H9 (cell line): ENCODE results near the gene SLC9A9. TPM values are rescaled to one million over a fixed set of nuclear protein-coding genes. Genes with fewer than 3 reads are reported as not detected.

ENCODE experiments used
- DNase-seq: peaks from one replicate; pipeline ENCODE4 v3.0.0-alpha.2; 2017
- H2AFZ ChIP-seq: one replicate; pipeline ENCODE4 v1.6.1; 2013; ENCODE audit warnings: mild to moderate bottlenecking, low read length, control low read depth, moderate library complexity
- H2AK5ac ChIP-seq: 2 replicates; pipeline ENCODE4 v1.6.1; 2013; ENCODE audit warnings: low read length, control low read depth, mixed read lengths; ENCODE audit not compliant: insufficient read length
- H2BK120ac ChIP-seq: one replicate; pipeline ENCODE4 v1.6.1; 2013; ENCODE audit warnings: low read depth, mild to moderate bottlenecking, low read length, control low read depth, inconsistent platforms; ENCODE audit not compliant: poor library complexity, severe bottlenecking
- H2BK12ac ChIP-seq: 2 replicates; pipeline ENCODE4 v1.6.1; 2013; ENCODE audit warnings: low read length, control low read depth, mixed read lengths, low read depth; ENCODE audit not compliant: insufficient read length
- H2BK15ac ChIP-seq: 2 replicates; pipeline ENCODE4 v1.6.1; 2013; ENCODE audit warnings: low read depth, low read length, control low read depth
- H2BK20ac ChIP-seq: one replicate; pipeline ENCODE4 v1.6.1; 2013; ENCODE audit warnings: low read depth, mild to moderate bottlenecking, low read length, control low read depth, inconsistent platforms; ENCODE audit not compliant: poor library complexity, severe bottlenecking
- H2BK5ac ChIP-seq: 2 replicates; pipeline ENCODE4 v1.6.1; 2013; ENCODE audit warnings: low read length, control low read depth, mixed read lengths; ENCODE audit not compliant: insufficient read length
- H3K14ac ChIP-seq: 2 replicates; pipeline ENCODE4 v1.6.1; 2013; ENCODE audit warnings: low read length, control low read depth; ENCODE audit not compliant: insufficient read depth
- H3K18ac ChIP-seq: 2 replicates; pipeline ENCODE4 v1.6.1; 2013; ENCODE audit warnings: low read depth, mild to moderate bottlenecking, mixed read lengths, low read length, control low read depth; ENCODE audit not compliant: insufficient read length
- H3K23ac ChIP-seq: 2 replicates; pipeline ENCODE4 v1.6.1; 2013; ENCODE audit warnings: low read length, control low read depth, mixed read lengths, low read depth; ENCODE audit not compliant: insufficient read length
- H3K23me2 ChIP-seq: 2 replicates; pipeline ENCODE4 v1.6.1; 2013; ENCODE audit warnings: low read depth, mild to moderate bottlenecking, mixed read lengths, low read length, control low read depth; ENCODE audit not compliant: insufficient read length, poor library complexity, severe bottlenecking
- H3K27ac ChIP-seq: 2 replicates; pipeline ENCODE4 v1.5.1; 2013; ENCODE audit warnings: low read length, control low read depth, mixed read lengths, low read depth; ENCODE audit not compliant: insufficient read length
- H3K27me3 ChIP-seq: 2 replicates; pipeline ENCODE4 v1.6.1; 2013; ENCODE audit warnings: low read length, control low read depth, inconsistent platforms; ENCODE audit not compliant: insufficient read depth
- H3K4ac ChIP-seq: 2 replicates; pipeline ENCODE4 v1.6.1; 2013; ENCODE audit warnings: low read depth, mild to moderate bottlenecking, control low read depth, inconsistent platforms, low read length, moderate library complexity
- H3K4me1 ChIP-seq: 2 replicates; pipeline ENCODE4 v1.6.1; 2013; ENCODE audit warnings: low read length, control low read depth, inconsistent platforms; ENCODE audit not compliant: insufficient read depth
- H3K4me2 ChIP-seq: 2 replicates; pipeline ENCODE4 v1.6.1; 2013; ENCODE audit warnings: low read length, control low read depth, mixed read lengths; ENCODE audit not compliant: insufficient read length, insufficient read depth
- H3K56ac ChIP-seq: 2 replicates; pipeline ENCODE4 v1.6.1; 2013; ENCODE audit warnings: low read depth, mild to moderate bottlenecking, mixed read lengths, low read length, control low read depth; ENCODE audit not compliant: insufficient read length
- H3K79me1 ChIP-seq: 2 replicates; pipeline ENCODE4 v1.6.1; 2013; ENCODE audit warnings: low read depth, mild to moderate bottlenecking, moderate library complexity, low read length, control low read depth, inconsistent platforms; ENCODE audit not compliant: insufficient read depth, poor library complexity, severe bottlenecking
- H3K79me2 ChIP-seq: 2 replicates; pipeline ENCODE4 v1.6.1; 2013; ENCODE audit warnings: low read length, control low read depth, inconsistent platforms; ENCODE audit not compliant: insufficient read depth
- H3K9ac ChIP-seq: 2 replicates; pipeline ENCODE4 v1.6.1; 2013; ENCODE audit warnings: low read length, control low read depth, mixed read lengths; ENCODE audit not compliant: insufficient read length; ENCODE audit errors: extremely low read depth
- H3K9me3 ChIP-seq: one replicate; pipeline ENCODE4 v1.6.1; 2013; ENCODE audit warnings: low read depth, low read length, inconsistent platforms; ENCODE audit not compliant: control insufficient read depth
- H3T11ph ChIP-seq: one replicate; pipeline ENCODE4 v1.6.1; 2013; ENCODE audit warnings: mild to moderate bottlenecking, low read length, control low read depth, inconsistent platforms
- H4K20me1 ChIP-seq: one replicate; pipeline ENCODE4 v1.6.1; 2013; ENCODE audit not compliant: control insufficient read depth, insufficient read length, insufficient read depth
- H4K5ac ChIP-seq: 2 replicates; pipeline ENCODE4 v1.6.1; 2013; ENCODE audit warnings: low read depth, mild to moderate bottlenecking, mixed read lengths, low read length, control low read depth; ENCODE audit not compliant: insufficient read length
- H4K8ac ChIP-seq: replicated peaks from 2 replicates; pipeline ENCODE4 v1.6.1; 2013; ENCODE audit warnings: low read length, control low read depth, mixed read lengths, low read depth; ENCODE audit not compliant: insufficient read length
- H4K91ac ChIP-seq: 2 replicates; pipeline ENCODE4 v1.6.1; 2013; ENCODE audit warnings: low read depth, mild to moderate bottlenecking, moderate library complexity, mixed read lengths, low read length, control low read depth; ENCODE audit not compliant: insufficient read length
- H3K27ac Mint-ChIP-seq, 3 experiments: 2 replicates in 2 of 3; 3 replicates in 1 of 3; pipeline ENCODE4 v1.8.0; 2020 to 2021; ENCODE audit warnings: mixed read lengths in 3 of 3, mild to moderate bottlenecking in 1 of 3, moderate library complexity in 1 of 3
- H3K27me3 Mint-ChIP-seq: 2 replicates; pipeline ENCODE4 v1.8.0; 2021; ENCODE audit warnings: low read depth, mild to moderate bottlenecking, moderate library complexity, mixed read lengths
- H3K36me3 Mint-ChIP-seq, 3 experiments: 2 replicates in 2 of 3; 3 replicates in 1 of 3; pipeline ENCODE4 v1.8.0; 2020 to 2021; ENCODE audit warnings: low read depth in 3 of 3, mixed read lengths in 3 of 3; ENCODE audit not compliant: insufficient read depth in 1 of 3
- H3K4me1 Mint-ChIP-seq, 2 experiments: 2 replicates each; pipeline ENCODE4 v1.8.0; 2020; ENCODE audit warnings: mixed read lengths in 2 of 2
- H3K4me3 Mint-ChIP-seq, 2 experiments: 2 replicates in 1 of 2; 3 replicates in 1 of 2; pipeline ENCODE4 v1.8.0; 2020 to 2021; ENCODE audit warnings: mild to moderate bottlenecking in 2 of 2, mixed read lengths in 2 of 2, moderate library complexity in 1 of 2
- H3K9me3 Mint-ChIP-seq, 2 experiments: 2 replicates in 1 of 2; 3 replicates in 1 of 2; pipeline ENCODE4 v1.8.0; 2020; ENCODE audit warnings: mild to moderate bottlenecking in 2 of 2, mixed read lengths in 2 of 2, moderate library complexity in 1 of 2
- WGBS: extraction: QIAGEN DNeasy Blood & Tissue Kit; methylation state at CpG from one replicate; pipeline ENCODE4 v1.1.7; 2013; ENCODE audit warnings: missing lambda C conversion rate, low lambda C conversion rate, mixed read lengths; ENCODE audit not compliant: insufficient read length; ENCODE audit errors: extremely low coverage; 5-methylcytosine and 5-hydroxymethylcytosine counted together
- total RNA-seq: library from RNA; stranded (reverse); gene quantifications from 2 replicates; pipeline ENCODE4 v1.2.1, GENCODE V29; 2021
- TF ChIP-seq, protein P1 (sequence below): fragments of 200-600 bp; sonication (generic); conservative IDR thresholded peaks from 3 replicates; pipeline ENCODE4 v1.8.0; 2021; ENCODE audit warnings: antibody characterized with exemption, mild to moderate bottlenecking

SLC9A9 gene
- total RNA-seq, 1 experiment from 2014 or later: 0.35 TPM

DNA sequence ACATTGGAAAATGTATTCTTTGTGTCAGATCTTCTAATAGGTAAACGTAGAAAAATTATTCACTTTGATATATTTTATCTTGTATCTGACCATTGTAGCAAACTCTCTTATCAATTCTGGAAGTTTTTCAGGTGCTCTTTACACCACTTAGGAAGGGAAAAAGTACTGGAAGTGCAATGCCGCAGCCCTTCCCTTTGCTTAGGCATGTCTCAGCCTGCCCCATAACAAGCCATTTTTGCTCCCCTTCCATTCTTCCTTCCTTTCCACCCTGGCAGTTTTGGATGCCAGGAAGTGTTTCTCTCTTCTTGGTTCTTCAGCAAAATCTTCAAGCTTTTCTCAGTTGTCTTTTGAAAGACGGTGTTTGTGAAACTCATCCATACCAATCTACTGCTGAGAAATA is 34.9 kb upstream of the SLC9A9 start:
- H3K14ac ChIP-seq: no peak overlapping the region
- Mint-ChIP-seq H3K27me3 (no peaks in the 10 kb centered on the region), H3K9me3 (peaks cover 1 to 4% of the 10 kb centered on the region in 2 experiments; a peak in 3 of 5 replicates), H3K4me1 (peaks cover 10 to 14% of the 10 kb centered on the region in 2 experiments), H3K36me3 (peaks cover 0 to 2% (median 0%) of the 10 kb centered on the region in 3 experiments; a peak in 1 of 7 replicates), H3K27ac (no peak overlapping the region), H3K4me3 (no peak overlapping the region)
- no peak overlapping the region for H4K8ac ChIP-seq
- no CpG with 5 or more reads among the region's 3 CpGs for WGBS
- H3K79me2 ChIP-seq: no peaks in the 10 kb centered on the region
- H4K20me1 ChIP-seq: no peaks in the 10 kb centered on the region
- no peak overlapping the region for H2BK5ac ChIP-seq
- no peak overlapping the region for H3K4me2 ChIP-seq
- H2AK5ac ChIP-seq: no peak overlapping the region
- no peaks in the 10 kb centered on the region for H3K9me3 ChIP-seq
- no peak overlapping the region for H3T11ph ChIP-seq
- H4K91ac ChIP-seq: no peak overlapping the region
- H2BK20ac ChIP-seq: no peak overlapping the region
- no peak overlapping the region for H3K23ac ChIP-seq
- no peaks in the 10 kb centered on the region; the same call in 1 of the 2 replicates for H3K4me1 ChIP-seq
- H2AFZ ChIP-seq: peak overlapping the region; percentile 65
- H3K27me3 ChIP-seq: no peaks in the 10 kb centered on the region
- TF ChIP-seq, protein P1, sequence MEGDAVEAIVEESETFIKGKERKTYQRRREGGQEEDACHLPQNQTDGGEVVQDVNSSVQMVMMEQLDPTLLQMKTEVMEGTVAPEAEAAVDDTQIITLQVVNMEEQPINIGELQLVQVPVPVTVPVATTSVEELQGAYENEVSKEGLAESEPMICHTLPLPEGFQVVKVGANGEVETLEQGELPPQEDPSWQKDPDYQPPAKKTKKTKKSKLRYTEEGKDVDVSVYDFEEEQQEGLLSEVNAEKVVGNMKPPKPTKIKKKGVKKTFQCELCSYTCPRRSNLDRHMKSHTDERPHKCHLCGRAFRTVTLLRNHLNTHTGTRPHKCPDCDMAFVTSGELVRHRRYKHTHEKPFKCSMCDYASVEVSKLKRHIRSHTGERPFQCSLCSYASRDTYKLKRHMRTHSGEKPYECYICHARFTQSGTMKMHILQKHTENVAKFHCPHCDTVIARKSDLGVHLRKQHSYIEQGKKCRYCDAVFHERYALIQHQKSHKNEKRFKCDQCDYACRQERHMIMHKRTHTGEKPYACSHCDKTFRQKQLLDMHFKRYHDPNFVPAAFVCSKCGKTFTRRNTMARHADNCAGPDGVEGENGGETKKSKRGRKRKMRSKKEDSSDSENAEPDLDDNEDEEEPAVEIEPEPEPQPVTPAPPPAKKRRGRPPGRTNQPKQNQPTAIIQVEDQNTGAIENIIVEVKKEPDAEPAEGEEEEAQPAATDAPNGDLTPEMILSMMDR: no peak
- H2BK15ac ChIP-seq: no peak overlapping the region
- H3K27ac ChIP-seq: no peak overlapping the region
- H3K23me2 ChIP-seq: no peaks in the 10 kb centered on the region
- no peaks in the 10 kb centered on the region for H3K79me1 ChIP-seq
- H3K4ac ChIP-seq: no peak overlapping the region
- no peak for DNase-seq
- no peak overlapping the region for H4K5ac ChIP-seq
- H3K18ac ChIP-seq: no peak overlapping the region
- no peak overlapping the region for H2BK12ac ChIP-seq
- no peak overlapping the region for H3K56ac ChIP-seq
- no peak overlapping the region for H2BK120ac ChIP-seq
- no peak overlapping the region for H3K9ac ChIP-seq
